ENCODE data around the gene SEMA3E.
"Not testable (repeated sequence)": the region's sequence is repeated elsewhere in the genome, so short reads cannot be mapped to it uniquely, and the experiment has no call there.

Gene SEMA3E

DNA sequence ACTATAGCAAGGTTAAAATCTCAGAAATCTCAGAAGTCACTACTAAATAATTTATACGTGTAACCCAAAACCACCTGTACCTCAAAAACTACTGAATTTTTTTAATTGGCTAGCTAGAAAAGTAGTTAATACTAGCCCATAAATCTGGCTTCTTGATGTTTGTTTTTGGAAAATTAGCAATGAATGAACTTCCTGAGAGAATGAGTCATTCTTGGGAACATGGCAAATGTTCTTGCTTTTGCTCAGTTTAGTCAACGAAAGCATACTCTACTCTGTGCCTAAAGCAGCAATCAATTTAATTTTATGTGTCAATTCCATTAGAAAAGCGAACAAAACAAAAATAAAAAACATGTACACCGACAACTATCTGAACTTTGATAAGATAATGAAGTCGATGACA is 69.2 kb downstream of the SEMA3E start:
- in situ Hi-C loops (cut with HindIII; ENCODE audit: low sequenced_read_pairs), result no loop called here
- TF ChIP-seq, protein P1, sequence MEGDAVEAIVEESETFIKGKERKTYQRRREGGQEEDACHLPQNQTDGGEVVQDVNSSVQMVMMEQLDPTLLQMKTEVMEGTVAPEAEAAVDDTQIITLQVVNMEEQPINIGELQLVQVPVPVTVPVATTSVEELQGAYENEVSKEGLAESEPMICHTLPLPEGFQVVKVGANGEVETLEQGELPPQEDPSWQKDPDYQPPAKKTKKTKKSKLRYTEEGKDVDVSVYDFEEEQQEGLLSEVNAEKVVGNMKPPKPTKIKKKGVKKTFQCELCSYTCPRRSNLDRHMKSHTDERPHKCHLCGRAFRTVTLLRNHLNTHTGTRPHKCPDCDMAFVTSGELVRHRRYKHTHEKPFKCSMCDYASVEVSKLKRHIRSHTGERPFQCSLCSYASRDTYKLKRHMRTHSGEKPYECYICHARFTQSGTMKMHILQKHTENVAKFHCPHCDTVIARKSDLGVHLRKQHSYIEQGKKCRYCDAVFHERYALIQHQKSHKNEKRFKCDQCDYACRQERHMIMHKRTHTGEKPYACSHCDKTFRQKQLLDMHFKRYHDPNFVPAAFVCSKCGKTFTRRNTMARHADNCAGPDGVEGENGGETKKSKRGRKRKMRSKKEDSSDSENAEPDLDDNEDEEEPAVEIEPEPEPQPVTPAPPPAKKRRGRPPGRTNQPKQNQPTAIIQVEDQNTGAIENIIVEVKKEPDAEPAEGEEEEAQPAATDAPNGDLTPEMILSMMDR (IDR thresholded peaks at IDR 0.05; ENCODE audit: low read depth, low read length, missing control alignments), result no peak
- no peak overlapping the region for H3K4me3 ChIP-seq (ENCODE audit: low read depth, low read length)
- peak; percentile 11 for DNase-seq (ENCODE audit: low read depth)

DNA sequence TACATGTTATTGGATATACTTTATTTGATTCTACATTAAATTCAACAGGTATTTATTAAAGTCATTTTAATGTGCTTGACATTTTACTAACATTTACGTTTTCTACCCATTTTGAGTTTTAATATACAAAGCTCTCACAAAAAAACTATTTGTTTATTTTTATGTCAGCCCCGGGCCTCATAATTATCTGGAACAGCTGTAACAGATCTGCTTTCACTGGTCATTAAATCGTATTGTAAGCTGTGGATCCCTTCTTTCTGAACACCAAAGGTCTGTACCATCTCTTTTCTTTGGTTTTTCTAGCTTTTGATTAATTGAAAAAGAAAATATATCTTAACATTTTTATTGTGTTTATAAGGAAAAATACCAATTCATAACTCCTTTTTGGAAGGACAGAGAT is 73.5 kb downstream of the SEMA3E start:
- TF ChIP-seq, protein P1 (IDR thresholded peaks at IDR 0.05; ENCODE audit: low read depth, low read length, missing control alignments), result no peak
- in situ Hi-C loops (cut with HindIII; ENCODE audit: low sequenced_read_pairs), result no loop called here
- H3K4me3 ChIP-seq (ENCODE audit: low read depth, low read length), result no peak overlapping the region
- no peak for DNase-seq (ENCODE audit: low read depth)

DNA sequence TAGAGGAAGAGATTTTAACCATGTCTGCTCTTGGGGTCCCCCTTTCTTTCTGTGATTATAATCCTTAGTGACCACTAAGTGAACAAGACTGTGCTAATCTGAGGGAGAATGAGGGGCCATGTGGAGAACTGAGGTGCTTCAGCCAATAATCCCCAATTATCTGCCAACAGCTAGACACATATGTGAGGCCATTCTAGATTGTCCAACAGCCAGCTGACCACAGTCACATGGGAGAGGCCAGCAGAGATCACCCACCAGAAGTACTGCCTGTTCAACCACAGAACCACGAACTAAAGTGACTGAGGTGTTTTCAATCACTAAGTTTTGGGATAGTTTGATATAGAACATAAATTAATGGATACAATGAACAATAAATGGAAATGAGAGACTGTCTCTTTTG is 74.3 kb downstream of the SEMA3E start:
- TF ChIP-seq, protein P1 (IDR thresholded peaks at IDR 0.05; ENCODE audit: low read depth, low read length, missing control alignments), result no peak
- no peak for DNase-seq (ENCODE audit: low read depth)
- in situ Hi-C loops (cut with HindIII; ENCODE audit: low sequenced_read_pairs), result no loop called here

DNA sequence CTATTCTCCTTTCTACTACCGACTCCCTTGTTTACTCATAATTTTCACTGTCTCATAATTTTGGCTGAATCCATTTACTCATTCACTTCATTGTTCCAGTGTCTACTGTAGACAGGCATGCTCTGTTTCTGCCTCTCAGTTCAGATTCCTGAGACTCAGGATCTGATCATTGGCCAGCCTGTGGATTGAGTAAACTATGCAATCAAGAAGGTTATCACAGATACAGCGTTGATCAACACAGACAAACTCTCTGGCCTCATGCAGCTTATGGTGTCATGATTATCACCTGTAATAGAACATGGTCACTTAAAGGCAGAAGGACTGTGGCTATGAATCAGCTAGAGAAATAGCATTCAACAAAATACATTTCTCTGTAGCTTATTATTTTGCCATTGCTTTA is 86.0 kb downstream of the SEMA3E start:
- in situ Hi-C loops (cut with HindIII; ENCODE audit: low sequenced_read_pairs), result no loop called here
- no peak overlapping the region for H3K4me3 ChIP-seq (ENCODE audit: low read depth, low read length)
- no peak for DNase-seq (ENCODE audit: low read depth)
- TF ChIP-seq, protein P1 (IDR thresholded peaks at IDR 0.05; ENCODE audit: low read depth, low read length, missing control alignments), result no peak

More for the DNA sequence above, 74.3 kb downstream of the SEMA3E start:
- no peak overlapping the region for H3K4me3 ChIP-seq (ENCODE audit: low read depth, low read length)

DNA sequence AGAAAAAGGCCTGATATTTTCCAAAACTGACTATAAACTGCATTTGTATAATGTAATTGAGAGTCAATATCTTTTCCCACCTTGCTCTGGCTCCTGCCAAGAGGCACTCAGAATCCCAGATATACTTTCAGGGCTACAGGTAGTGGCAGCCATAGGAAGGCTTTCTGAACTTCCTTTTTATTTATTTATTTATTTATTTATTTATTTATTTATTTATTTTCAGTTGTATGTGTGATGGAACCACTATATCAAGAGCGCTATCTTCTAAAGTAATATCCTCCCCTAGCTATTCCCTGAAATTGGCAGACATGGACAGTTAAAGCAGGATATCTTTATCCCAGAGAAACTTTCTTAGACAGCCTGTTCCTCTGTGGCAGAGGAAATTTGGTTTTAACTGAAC is 86.7 kb downstream of the SEMA3E start:
- TF ChIP-seq, protein P1 (IDR thresholded peaks at IDR 0.05; ENCODE audit: low read depth, low read length, missing control alignments), result no peak
- in situ Hi-C loops (cut with HindIII; ENCODE audit: low sequenced_read_pairs), result no loop called here
- H3K4me3 ChIP-seq (ENCODE audit: low read depth, low read length), result no peak overlapping the region
- DNase-seq (ENCODE audit: low read depth), result no peak

DNA sequence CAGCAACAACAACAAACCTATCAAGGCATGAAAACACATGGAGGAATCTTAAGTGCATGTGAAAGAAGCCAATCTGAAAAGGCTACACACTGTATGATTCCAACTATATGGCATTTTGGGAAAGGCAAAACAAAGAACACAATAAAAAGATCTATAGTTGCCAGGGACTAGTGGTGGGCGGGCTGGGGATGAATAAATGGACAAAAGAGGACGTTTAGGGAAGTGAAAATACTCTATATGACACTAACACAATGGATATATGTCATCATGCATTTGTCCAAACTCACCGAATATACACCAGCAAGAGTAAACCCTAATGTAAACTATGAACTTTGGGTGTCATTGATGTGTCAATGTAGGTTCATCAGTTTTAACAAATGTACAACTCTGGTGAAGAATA is 89.1 kb downstream of the SEMA3E start:
- H3K4me3 ChIP-seq (ENCODE audit: low read depth, low read length), result no peak overlapping the region
- in situ Hi-C loops (cut with HindIII; ENCODE audit: low sequenced_read_pairs), result no loop called here
- no peak for DNase-seq (ENCODE audit: low read depth)
- TF ChIP-seq, protein P1 (IDR thresholded peaks at IDR 0.05; ENCODE audit: low read depth, low read length, missing control alignments), result no peak

DNA sequence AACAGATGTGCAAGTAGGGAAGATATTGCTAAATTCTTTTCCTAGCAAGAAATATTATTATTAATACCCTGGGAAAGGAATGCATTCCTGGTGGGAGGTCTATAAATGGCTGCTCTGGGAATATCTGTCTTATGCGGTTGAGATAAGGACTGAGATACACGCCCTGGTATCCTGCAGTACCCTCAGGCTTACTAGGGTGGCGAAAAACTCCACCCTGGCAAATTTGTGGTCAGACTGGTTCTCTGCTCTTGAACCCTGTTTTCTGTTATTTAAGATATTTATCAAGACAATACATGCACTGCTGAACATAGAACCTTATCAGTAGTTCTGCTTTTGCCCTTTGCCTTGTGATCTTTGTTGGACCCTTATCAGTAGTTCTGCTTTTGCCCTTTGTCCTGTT is 96.4 kb downstream of the SEMA3E start:
- H3K4me3 ChIP-seq (ENCODE audit: low read depth, low read length); DNase-seq (ENCODE audit: low read depth); in situ Hi-C loops (cut with HindIII; ENCODE audit: low sequenced_read_pairs): not testable (repeated sequence)

Data from astrocyte of the cerebellum (primary cell).